ENCODE results near the gene ZBTB20.

- TF ChIP-seq CTCF (IDR thresholded peaks at IDR 0.05) (no peak), POLR2A (IDR thresholded peaks at IDR 0.05) (no peak)
These were observed 388.0 kb downstream of the ZBTB20 start for GRCh38 chr3:114758831-114759699.

Measured in stomach (tissue), 4 donors.